GM18520 (cell line): ENCODE results near the gene PCNX2.
A peak's percentile ranks its signal among the peaks of the same experiment; 100 is the strongest.

ENCODE experiments used
- ATAC-seq: cut with Tn5 transposase; IDR thresholded peaks from one replicate; pipeline ENCODE4 v1.9.1; 2021; ENCODE audit not compliant: unreplicated experiment

PCNX2 gene

DNA sequence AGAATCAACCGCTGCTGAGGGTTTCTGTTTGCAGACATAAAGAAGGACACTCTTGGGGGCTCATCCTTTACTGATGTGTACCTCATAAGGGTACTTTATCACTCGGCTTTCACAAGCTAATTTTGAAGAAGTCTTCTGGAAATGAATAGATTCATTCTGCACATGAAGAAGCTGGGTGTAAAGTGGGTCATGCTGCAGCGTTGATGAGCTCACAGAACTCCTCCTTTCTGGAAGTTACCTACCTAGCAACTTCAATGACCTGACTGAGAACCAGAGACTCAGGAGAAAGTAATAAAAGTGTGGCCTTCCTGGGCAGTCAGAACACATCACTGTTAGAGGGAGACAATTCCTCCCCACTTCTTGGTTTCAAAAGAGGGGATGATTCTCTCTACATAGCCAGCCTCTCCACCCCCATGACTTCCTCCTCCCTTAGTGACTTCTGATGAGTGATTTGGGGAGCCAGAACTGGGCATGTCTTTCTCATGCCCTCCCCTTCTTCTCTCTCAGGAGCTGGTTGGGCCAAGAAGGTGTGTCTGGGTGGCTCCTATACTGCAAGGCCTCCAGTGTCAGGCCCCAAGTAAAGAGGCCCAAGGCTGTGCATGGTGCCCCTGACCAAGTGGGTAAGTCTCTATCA is 27.0 kb downstream of the PCNX2 start:
- ATAC-seq: no peak

GRCh38 chr1:233261695-233262094 is 33.8 kb downstream of the PCNX2 start:
- ATAC-seq: no peak

GRCh38 chr1:233261206-233261605 is 34.3 kb downstream of the PCNX2 start:
- ATAC-seq: peak; percentile 85

GRCh38 chr1:233257786-233258185 is 37.7 kb downstream of the PCNX2 start:
- no peak for ATAC-seq

DNA sequence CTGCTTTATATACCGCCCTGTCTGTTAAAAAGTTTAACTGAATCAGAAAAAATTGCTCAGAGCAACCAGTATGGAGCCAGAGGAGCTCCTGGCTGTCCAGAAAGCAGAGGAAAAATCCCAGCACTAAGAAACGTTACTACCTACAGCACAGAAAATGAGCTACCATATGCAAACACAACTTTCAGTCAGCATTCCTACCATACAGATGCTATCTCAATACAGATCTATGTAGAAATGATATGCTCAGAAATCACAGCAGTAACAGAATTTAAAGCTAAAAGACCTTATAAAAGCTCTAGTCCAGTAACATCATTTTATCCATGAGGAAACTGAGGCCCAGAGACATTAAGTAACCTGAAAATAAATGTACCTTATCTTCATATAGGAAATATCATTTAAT is 38.7 kb downstream of the PCNX2 start:
- ATAC-seq: no peak

DNA sequence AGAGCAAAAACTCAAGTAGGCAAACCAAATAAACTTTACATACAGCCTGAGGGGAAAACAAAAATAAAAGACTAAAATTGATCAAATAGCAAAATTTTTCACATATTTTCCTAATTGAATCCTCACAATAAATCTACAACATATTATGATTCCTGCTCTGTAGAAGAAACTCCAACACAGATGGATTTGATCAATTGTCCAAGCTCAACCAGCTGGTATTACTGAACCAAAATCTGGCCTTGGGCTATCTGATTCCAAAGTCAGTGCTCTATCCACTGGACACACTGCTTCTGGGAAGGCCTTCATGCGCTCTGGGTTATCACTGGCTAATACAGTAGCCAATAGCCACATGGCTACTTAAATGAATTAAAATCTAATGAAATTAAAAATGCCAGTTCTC is 39.3 kb downstream of the PCNX2 start:
- ATAC-seq: no peak

DNA sequence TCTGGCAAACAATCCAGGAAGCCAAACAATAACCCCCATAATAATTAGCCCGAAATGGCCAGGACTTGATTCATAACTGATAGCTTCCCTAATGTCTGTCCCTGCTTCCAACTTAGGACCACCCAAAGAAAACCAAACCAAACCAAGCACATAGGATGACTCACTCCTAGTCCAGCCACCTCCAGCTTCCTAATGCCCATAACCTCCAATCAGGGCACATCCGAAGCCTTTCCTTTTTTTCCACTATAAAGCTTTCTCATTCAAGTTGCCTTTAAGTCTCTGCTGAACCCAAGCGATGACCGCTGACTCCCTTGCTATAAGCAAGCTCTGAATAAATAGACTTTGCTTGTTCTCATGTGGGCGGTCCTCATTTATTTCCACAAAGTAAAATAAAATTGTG is 40.4 kb downstream of the PCNX2 start:
- no peak for ATAC-seq

DNA sequence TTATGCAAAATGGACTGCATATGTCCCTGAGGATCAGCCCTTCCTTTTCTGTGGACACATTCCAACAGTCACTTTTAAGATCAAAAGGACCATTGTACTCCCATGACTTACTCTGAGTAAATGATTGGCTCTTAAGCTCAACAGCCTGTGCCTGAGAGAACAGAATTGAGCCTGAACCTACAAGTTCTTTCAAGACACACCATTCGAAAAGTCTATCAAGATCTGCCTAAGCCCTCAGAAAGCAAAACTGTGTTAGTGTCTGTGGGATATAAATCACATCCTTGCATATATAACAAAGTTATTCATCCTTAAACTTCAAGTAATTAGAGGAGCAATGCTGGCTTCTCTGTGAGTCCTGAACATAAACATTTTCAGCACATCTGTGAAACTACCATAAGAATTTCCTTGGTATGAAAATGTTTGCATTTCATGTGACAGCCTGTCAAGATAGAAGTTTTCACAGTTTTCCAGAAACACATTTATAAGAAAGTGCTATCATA is 41.6 kb downstream of the PCNX2 start:
- no peak for ATAC-seq

GRCh38 chr1:233253231-233253831 is 42.2 kb downstream of the PCNX2 start:
- no peak for ATAC-seq

DNA sequence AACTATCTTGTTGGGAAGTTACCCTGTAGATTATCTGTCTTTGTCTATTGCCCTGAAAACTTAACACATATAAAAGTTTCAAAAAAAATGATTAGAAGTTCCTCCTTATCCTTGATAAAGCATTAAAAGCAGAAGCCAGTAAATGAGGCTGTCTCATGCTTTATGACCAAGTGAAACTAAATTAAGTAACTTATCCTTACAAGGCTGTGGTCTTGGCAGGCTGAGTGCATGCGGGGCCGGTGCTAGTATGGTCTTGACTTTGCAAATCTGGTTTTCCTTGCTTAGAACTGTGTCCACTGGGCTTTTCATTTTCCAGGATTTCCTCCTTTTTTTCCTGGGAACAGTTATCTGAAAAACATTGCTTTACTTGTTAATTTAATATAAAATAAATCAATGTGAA is 43.1 kb downstream of the PCNX2 start:
- ATAC-seq: no peak

DNA sequence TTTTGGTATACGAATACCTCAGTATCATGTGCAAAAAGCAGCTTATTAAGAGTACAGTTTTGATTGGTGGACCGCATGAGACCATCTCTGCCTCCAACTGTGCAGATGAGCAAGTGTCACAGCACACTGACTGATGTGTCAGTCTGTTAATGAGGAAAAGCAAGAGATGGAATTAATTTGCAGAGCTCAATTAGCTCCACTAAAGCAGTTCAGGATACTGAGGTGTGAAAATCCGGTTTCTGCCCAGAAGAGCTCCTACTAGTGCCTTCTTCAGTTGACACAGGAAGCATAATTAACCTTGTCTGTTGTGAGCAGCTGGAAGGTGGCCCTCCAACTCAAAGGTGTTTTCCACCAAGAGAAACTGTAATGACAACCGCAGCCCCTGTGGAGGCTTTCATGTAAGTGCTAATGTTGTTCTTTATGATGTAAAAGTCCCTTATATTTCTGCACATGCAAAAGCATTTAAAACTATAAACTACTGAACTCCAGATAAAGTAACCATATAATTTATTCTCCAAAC is 44.3 kb downstream of the PCNX2 start:
- ATAC-seq: no peak

DNA sequence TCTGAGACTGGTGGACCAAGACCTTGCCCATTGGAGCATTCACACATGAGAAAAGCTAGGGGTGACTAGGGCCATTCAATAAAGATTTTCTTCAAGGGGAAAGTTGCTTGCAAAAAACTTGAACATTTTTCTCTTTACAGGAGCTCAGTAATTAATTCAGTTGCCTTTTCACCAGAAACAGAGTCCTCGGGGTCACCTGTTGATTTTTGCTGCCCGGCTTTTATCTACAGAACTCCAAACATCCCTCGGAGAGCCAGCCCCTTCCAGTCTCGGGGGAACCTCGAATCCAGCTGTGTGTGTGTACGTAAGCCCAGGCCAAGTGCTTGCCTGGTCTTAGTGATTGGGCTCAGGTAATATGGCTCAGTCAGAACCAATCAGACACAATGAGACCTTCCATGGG is 47.5 kb downstream of the PCNX2 start:
- ATAC-seq: no peak

- no peak for ATAC-seq
Measured at GRCh38 chr1:233246965-233247364, 48.6 kb downstream of the PCNX2 start.

- no peak for ATAC-seq
Measured at GRCh38 chr1:233245191-233245765, 50.2 kb downstream of the PCNX2 start.

DNA sequence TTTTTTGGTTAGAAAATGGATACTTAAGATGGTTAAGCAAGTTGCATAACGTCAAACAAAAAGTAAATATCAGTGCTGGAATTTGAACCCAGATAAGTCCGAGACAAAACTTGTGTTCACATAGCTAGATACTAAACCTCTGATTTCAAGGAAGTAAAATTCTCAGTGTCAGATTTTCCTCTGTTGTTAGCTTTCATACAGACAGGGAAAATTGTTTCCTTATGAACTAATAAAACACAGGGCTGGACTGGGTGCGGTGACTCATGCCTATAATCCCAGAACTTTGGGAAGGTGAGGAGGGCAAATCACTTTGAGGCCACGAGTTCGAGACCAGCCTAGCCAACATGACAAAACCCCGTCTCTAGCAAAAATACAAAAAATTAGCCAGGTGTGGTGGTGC is 51.3 kb downstream of the PCNX2 start:
- no peak for ATAC-seq

DNA sequence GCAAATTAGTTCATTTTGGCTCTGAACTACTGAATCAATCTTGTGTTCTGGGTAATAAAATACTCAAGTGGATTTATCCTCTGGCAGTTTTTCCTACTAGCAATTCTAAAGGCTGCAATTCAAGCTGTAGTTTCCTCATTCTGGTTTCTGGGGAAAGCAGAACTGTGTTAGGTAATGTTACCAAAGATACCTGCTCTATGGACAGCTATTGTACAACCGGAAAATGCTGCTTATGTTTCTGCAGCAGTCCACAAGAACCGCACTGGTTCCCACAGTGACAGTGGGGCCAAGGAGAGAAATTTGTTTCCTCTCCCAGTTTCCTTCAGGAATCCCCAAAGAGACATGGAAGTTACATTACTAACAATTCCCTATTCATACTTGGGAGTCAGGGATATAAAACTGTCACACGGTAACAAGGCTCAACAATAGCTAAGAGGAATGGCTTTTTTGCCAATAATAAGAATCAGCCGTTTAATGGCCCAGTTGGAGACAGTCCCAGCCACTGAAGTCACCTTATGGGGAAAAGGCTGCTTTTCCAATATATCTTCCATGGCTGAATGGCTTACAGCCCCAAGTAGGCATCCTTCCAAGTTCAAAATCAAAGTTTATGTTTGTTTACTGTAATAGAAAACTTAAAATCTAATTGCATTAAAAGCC is 52.6 kb downstream of the PCNX2 start:
- ATAC-seq: no peak

DNA sequence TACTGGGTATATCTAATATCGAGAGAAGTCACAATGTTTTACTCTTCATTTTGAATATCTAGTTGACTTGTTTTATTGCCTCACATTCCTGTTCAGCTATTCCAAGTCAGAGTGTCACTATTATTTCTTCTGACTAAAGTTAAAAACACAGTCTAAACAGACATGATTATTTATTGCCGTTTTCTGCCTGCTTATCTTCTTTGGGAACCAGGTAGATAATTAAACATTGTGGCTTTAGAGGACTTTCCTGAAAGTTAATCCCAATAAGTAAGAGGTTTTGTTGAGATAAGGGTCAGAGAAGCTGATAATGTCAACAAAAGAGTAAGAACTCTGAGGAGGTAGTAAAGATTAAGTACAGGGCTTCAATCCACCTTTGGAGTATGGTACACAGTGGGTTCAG is 53.8 kb downstream of the PCNX2 start:
- no peak for ATAC-seq

DNA sequence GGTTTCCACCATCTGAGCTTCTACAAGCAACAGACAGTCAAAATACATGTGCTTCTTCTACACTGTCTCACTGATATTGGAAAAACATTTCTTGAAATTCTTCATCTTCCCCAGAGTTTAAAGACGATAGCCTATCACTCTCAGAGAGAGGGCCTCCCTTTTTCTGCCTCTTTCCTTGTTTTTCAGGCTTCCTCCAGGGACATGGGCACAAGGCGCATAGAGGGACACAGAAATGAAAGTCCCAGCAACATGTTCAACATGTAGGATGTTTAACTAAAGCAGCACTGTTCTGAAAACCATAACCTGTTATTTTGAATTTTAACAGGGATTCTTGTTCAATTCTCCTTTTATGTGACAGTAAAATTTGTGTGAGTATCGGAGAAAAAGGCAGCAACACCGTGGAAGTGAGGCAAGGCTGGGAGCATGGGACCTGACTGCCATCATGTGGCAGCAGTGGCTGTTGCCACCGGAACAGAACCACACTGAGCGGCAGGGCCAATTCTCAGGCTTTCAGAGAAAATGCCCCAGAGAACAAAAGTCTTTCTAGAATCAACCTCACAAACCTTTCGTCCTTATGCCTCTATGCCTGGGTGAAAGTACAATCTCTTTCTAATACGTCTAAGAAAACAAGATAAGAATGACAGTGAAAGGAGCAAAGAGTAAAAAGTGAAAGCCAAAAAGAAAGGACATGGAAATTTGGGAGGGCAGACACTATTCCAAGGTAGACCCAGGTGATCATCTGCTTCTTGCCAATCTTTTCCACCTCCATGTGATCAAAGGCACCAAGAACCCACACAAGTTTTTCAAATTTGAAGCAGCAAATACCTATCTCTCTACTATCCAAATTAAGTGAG is 54.5 kb downstream of the PCNX2 start:
- ATAC-seq: no peak

- ATAC-seq: no peak
Measured at GRCh38 chr1:233240371-233240770, 55.2 kb downstream of the PCNX2 start.

DNA sequence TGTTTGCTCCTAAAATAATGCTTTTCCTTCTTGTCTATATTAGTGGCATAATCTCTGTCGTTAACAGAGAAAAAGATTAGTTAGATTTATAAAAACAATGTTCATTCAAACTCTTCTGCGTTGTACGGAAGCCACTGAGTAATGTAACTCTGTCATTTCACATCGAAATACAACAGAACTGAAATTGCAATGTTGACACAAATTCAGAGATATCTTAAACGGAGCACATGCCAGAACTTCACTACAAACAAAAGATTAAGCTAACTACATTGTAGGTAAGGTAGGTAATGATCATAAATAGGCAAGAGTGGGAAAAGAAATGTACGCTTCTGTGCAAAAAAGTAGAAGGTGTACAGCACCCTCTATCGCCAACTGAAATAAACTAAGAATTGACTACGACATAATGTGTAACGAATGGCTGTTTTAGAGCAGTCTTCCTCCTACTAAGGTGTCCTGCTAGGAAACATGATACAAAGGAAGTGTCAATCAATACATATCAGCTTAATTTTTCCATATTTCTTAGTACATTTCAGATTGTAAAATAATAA is 56.6 kb downstream of the PCNX2 start:
- no peak for ATAC-seq

DNA sequence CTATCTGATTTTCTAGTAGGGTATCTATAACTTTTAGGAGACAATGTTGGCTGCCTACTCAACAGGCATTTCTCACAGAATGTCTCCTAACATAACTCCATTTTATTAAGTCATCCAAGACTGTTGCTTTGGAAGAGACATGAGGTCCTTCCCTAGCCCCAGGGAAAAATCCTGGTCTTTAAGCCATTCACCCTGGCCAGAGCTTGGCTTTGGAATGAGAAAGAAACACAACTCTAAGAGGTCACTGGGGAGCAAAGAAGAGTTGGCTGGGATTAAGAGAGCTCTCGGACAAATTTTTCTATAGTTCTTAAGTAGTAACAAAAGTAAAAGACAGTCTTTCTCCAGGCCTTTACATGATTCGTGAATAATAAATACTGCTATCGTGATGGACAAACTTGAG is 57.9 kb downstream of the PCNX2 start:
- ATAC-seq: no peak
